ENCODE data around the gene OR1I1.

OR1I1 gene

GRCh38 chr19:15120135-15121026, 38.4 kb downstream of the OR1I1 start:
- no peak for DNase-seq

- DNase-seq, result no peak
These were observed 40.5 kb downstream of the OR1I1 start for GRCh38 chr19:15122331-15123030.

GRCh38 chr19:15123031-15123890, 41.2 kb downstream of the OR1I1 start:
- no peak for DNase-seq

GRCh38 chr19:15123900-15124299, 41.9 kb downstream of the OR1I1 start:
- DNase-seq, result no peak

- DNase-seq, result no peak
These were observed 42.7 kb downstream of the OR1I1 start for GRCh38 chr19:15124572-15125231.

GRCh38 chr19:15125232-15126067, 43.4 kb downstream of the OR1I1 start:
- peak; percentile 97 for DNase-seq

GRCh38 chr19:15126131-15126910, 44.3 kb downstream of the OR1I1 start:
- DNase-seq, result no peak

- DNase-seq, result no peak
These were observed 46.3 kb downstream of the OR1I1 start for GRCh38 chr19:15128162-15128770.

- DNase-seq, result peak; percentile 25
These were observed 48.0 kb downstream of the OR1I1 start for GRCh38 chr19:15129856-15130585.

- no peak for DNase-seq
These were observed 54.4 kb downstream of the OR1I1 start for GRCh38 chr19:15136234-15136954.

GRCh38 chr19:15137777-15138176, 55.8 kb downstream of the OR1I1 start:
- no peak for DNase-seq

- DNase-seq, result no peak
These were observed 56.4 kb downstream of the OR1I1 start for GRCh38 chr19:15138427-15138826.

GRCh38 chr19:15141143-15141542, 59.1 kb downstream of the OR1I1 start:
- no peak for DNase-seq

GRCh38 chr19:15142313-15142712, 60.3 kb downstream of the OR1I1 start:
- no peak for DNase-seq
